Osteoblast (primary cell): ENCODE measurements around the gene KDM3B. TPM values are rescaled to one million over a fixed set of nuclear protein-coding genes. Genes with fewer than 3 reads are reported as not detected.

ENCODE experiments used
- DNase-seq: peaks from one replicate; pipeline ENCODE4 v3.0.0; 2011; ENCODE audit warnings: low spot score, mixed read lengths; ENCODE audit not compliant: insufficient read length; ENCODE audit errors: missing footprints
- H2AFZ ChIP-seq: 2 replicates; pipeline ENCODE4 v1.6.0; 2011; ENCODE audit warnings: mild to moderate bottlenecking, low read length
- H3K27ac ChIP-seq: 2 replicates; pipeline ENCODE4 v1.5.1; 2011; ENCODE audit warnings: mild to moderate bottlenecking, low read depth, low read length, moderate library complexity
- H3K27me3 ChIP-seq: 2 replicates; pipeline ENCODE4 v1.6.0; 2012; ENCODE audit warnings: mild to moderate bottlenecking, control low read depth, inconsistent platforms, low read length, moderate library complexity; ENCODE audit not compliant: insufficient read depth
- H3K36me3 ChIP-seq: 2 replicates; pipeline ENCODE4 v1.5.1; 2011; ENCODE audit warnings: mild to moderate bottlenecking, low read length, control low read depth, moderate library complexity; ENCODE audit not compliant: insufficient read depth
- H3K4me1 ChIP-seq: 2 replicates; pipeline ENCODE4 v1.5.1; 2011; ENCODE audit warnings: mild to moderate bottlenecking, low read length, control low read depth, moderate library complexity; ENCODE audit not compliant: insufficient read depth
- H3K4me2 ChIP-seq: 2 replicates; pipeline ENCODE4 v1.6.0; 2011; ENCODE audit warnings: mild to moderate bottlenecking, low read length; ENCODE audit not compliant: insufficient read depth
- H3K4me3 ChIP-seq: fragments of 200-600 bp; sonication (generic); 3 replicates; pipeline ENCODE4 v1.5.1; 2012; ENCODE audit warnings: mild to moderate bottlenecking, low read length, inconsistent platforms; ENCODE audit not compliant: insufficient read depth
- H3K79me2 ChIP-seq: 2 replicates; pipeline ENCODE4 v1.6.0; 2012; ENCODE audit warnings: mild to moderate bottlenecking, low read length, control low read depth, inconsistent platforms; ENCODE audit not compliant: insufficient read depth
- H3K9me3 ChIP-seq: 2 replicates; pipeline ENCODE4 v1.5.1; 2011; ENCODE audit warnings: low read depth, low read length, control low read depth
- H4K20me1 ChIP-seq: 2 replicates; pipeline ENCODE4 v1.6.0; 2012; ENCODE audit warnings: mild to moderate bottlenecking, low read length, control low read depth; ENCODE audit not compliant: insufficient read depth
- CTCF ChIP-seq: IDR thresholded peaks from 2 replicates; pipeline ENCODE4 v1.5.1; 2011; ENCODE audit warnings: mild to moderate bottlenecking, low read depth, low read length, moderate library complexity; ENCODE audit errors: extremely low read depth
- total RNA-seq: library from RNA; depleted of rRNA; stranded (reverse); fragments of >200 nt; gene quantifications from 2 replicates; pipeline ENCODE4 v1.2.3, GENCODE V29; 2012

KDM3B gene
- total RNA-seq, 1 donor: 53.2 TPM

- no peak overlapping the region for H3K4me2 ChIP-seq
- H3K36me3 ChIP-seq: peaks cover 18% of the 10 kb centered on the region
- no peak for TF ChIP-seq CTCF
- peak; percentile 30 for DNase-seq
- H3K9me3 ChIP-seq: no peaks in the 10 kb centered on the region
- no peak overlapping the region for H3K4me3 ChIP-seq
- no peaks in the 10 kb centered on the region for H3K27me3 ChIP-seq
- H2AFZ ChIP-seq: no peak overlapping the region
- H3K79me2 ChIP-seq: peaks cover 73% of the 10 kb centered on the region
- no peak overlapping the region for H3K27ac ChIP-seq
- H4K20me1 ChIP-seq: peaks cover 15% of the 10 kb centered on the region
- peaks cover 6% of the 10 kb centered on the region for H3K4me1 ChIP-seq
These were observed 18.1 kb downstream of the KDM3B start for GRCh38 chr5:138370537-138370936.

GRCh38 chr5:138371454-138371853, 19.0 kb downstream of the KDM3B start:
- Histone ChIP-seq H3K4me3 (no peak overlapping the region), H4K20me1 (peaks cover 15% of the 10 kb centered on the region), H2AFZ (no peak overlapping the region), H3K4me1 (peaks cover 6% of the 10 kb centered on the region), H3K9me3 (no peaks in the 10 kb centered on the region), H3K79me2 (peaks cover 65% of the 10 kb centered on the region), H3K36me3 (peaks cover 23% of the 10 kb centered on the region), H3K27me3 (no peaks in the 10 kb centered on the region), H3K4me2 (no peak overlapping the region), H3K27ac (no peak overlapping the region)
- no peak for TF ChIP-seq CTCF
- DNase-seq: peak; percentile 14

GRCh38 chr5:138372225-138372624, 19.7 kb downstream of the KDM3B start:
- no peak overlapping the region for H2AFZ ChIP-seq

GRCh38 chr5:138372653-138373052, 20.2 kb downstream of the KDM3B start:
- Histone ChIP-seq H3K27me3 (no peaks in the 10 kb centered on the region), H2AFZ (no peak overlapping the region), H3K36me3 (peaks cover 27% of the 10 kb centered on the region), H3K9me3 (no peaks in the 10 kb centered on the region), H3K4me2 (no peak overlapping the region), H3K4me1 (peaks cover 6% of the 10 kb centered on the region), H3K4me3 (no peak overlapping the region), H4K20me1 (peaks cover 8% of the 10 kb centered on the region), H3K79me2 (peaks cover 54% of the 10 kb centered on the region), H3K27ac (no peak overlapping the region)
- no peak for DNase-seq
- no peak for TF ChIP-seq CTCF

More at GRCh38 chr5:138372225-138372624, 19.7 kb downstream of the KDM3B start:
- no peak overlapping the region for H3K27ac ChIP-seq
- H3K27me3 ChIP-seq: no peaks in the 10 kb centered on the region
- no peaks in the 10 kb centered on the region for H3K9me3 ChIP-seq
- no peak for TF ChIP-seq CTCF
- peaks cover 8% of the 10 kb centered on the region for H4K20me1 ChIP-seq
- H3K4me3 ChIP-seq: no peak overlapping the region
- H3K4me1 ChIP-seq: peaks cover 6% of the 10 kb centered on the region
- peaks cover 57% of the 10 kb centered on the region for H3K79me2 ChIP-seq
- DNase-seq: no peak
- H3K4me2 ChIP-seq: no peak overlapping the region
- H3K36me3 ChIP-seq: peaks cover 23% of the 10 kb centered on the region
